T-helper 1 cell (primary cell): ENCODE results near the gene PIF1.

ENCODE experiments used
- DNase-seq, 5 donors: peaks; one replicate each; pipeline ENCODE4 v3.0.0-alpha.2; 2012 to 2020

PIF1 gene

GRCh38 chr15:64774629-64775493, 50.6 kb downstream of the PIF1 start:
- no peak for DNase-seq

DNA sequence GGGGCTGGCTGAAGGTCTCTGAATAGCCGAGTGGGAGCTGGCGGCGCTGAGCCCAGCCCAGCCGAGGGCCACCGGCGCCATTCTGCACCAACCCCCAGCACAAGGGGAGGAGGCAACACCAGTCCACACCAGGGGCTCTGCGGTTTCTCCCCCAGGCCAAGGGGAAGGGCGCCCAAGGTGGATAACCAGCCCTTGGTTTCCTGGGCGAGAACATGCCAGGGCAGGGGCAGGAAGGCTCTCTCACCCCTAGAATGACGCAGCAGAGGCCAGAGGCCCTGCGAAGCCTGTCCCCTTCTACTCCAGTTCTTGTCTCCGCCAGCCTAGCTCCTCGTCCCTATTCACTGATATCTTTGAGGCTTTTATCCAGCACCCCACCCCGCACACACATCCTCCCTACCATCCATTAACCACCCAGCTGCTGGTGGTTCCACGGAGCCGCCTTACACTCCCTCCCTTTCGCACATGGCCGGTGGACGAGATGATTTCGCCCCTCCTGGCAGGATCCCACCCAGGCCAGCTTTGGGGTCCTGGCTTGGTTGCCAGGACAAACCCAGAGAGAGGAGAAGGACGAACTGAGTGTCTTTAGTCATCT, 51.3 kb downstream of the PIF1 start:
- no peak for DNase-seq

GRCh38 chr15:64773606-64774005, 51.8 kb downstream of the PIF1 start:
- DNase-seq: no peak

- DNase-seq: no peak
These were observed 52.5 kb downstream of the PIF1 start for GRCh38 chr15:64772964-64773363.

DNA sequence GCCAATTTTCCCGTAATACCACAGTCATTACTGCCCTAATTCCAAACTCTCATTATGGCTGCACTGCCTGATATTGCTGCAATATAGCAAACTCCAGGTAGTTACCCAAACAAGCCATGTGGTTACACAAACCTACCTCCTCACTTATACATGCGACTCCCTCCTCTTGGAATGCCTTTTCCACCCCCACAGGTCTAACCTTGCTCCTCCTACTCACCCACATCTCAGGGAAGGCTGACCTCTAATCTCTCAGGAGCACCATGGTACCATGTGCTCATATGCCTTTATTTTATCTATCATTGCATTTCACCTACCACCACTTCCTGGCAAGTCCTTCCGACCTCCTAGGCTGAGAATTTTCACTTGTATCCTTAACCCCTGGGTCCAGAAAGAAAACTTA, 53.0 kb downstream of the PIF1 start:
- DNase-seq: no peak

DNA sequence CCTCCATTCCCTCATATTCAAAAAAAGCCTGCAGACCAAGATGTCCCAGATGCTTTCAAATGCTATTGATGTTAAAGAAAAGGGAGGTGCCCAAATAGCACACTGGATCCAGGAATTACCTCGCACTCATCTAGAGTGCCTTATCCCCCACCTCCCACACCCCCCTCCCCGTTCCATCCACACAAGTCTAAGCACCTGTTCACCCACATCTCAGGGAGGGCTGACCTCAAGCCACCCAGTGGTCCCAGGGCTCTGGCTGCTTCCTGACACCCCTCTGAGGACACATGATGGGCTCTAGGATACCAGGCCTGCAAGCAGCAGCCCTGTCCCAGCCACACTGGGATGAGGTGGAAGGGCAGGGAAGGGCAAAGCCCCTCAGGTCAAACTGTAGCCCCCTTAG, 54.8 kb downstream of the PIF1 start:
- DNase-seq: no peak

GRCh38 chr15:64767203-64767602, 58.2 kb downstream of the PIF1 start:
- no peak for DNase-seq

- no peak for DNase-seq
These were observed 59.4 kb downstream of the PIF1 start for GRCh38 chr15:64766058-64766457.
